HL-60/S4 (cell line): Measurements from ENCODE around the gene SLC24A5.

ENCODE experiments used
- in situ Hi-C: fragments of 300-500 bp; cut with MboI; formaldehyde crosslinking; loops from 2 replicates; pipeline ENCODE4 v1.14.3; 2022; ENCODE audit warnings: low sequenced_read_pairs

SLC24A5 gene

GRCh38 chr15:48185529-48185928 is 64.7 kb downstream of the SLC24A5 start:
- in situ Hi-C loops, result no loop called here

- in situ Hi-C loops, result no loop called here
Measured at GRCh38 chr15:48186271-48186670, 65.5 kb downstream of the SLC24A5 start.

- in situ Hi-C loops, result no loop called here
Measured at GRCh38 chr15:48190932-48191573, 70.3 kb downstream of the SLC24A5 start.

DNA sequence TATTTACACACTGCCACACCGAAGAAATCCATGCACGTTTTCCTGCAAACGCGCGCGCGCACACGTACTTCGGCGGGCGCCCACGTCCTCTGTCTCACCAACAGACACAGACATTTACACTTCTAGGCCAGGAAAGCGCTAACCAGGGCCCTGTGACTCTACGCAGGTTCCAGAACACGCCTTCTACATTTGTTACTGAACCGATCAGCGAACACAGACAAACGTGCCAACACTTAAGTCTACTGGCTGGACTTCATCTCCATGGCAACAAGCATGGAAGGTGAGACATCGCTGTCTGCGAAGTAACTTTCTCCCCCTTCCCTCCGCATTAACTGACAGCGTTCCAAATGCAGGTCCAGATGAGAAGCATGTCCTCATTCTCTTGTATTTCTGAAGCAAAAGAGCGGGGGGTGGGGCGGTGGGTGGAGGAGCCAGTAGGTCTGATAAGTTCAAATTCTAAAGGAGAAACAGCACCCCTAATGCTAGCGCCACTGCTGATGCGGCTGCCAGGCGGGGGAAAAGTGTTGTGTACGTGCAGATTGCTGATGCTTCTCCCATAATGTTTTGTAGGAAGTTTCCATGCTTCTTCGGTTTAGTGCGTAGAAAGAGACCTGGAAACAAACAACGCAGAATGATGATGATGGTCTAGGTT is 70.9 kb downstream of the SLC24A5 start, which contains the start of gene CTXN2:
Gene CTXN2, plus strand, starts transcription at position 92 of the 652 bp plus-strand sequence. CDS start 9,636 bp downstream, outside the sequence.
- in situ Hi-C loops, result no loop called here
